Testis (tissue), 2 donors: ENCODE results near the gene CALD1.

Experiments
- CTCF ChIP-seq, 3 experiments: fragments of 450-650 bp in 2 of 3; fragments of 200-600 bp in 1 of 3; sonication (generic) in 1 of 3; IDR thresholded peaks; one replicate each; pipeline ENCODE4 v1.5.1; 2016 to 2019; ENCODE audit warnings: antibody characterized with exemption in 3 of 3, mild to moderate bottlenecking in 2 of 3, moderate library complexity in 1 of 3
- POLR2A ChIP-seq: fragments of 450-650 bp; IDR thresholded peaks from one replicate; pipeline ENCODE4 v1.6.1; 2017; ENCODE audit warnings: antibody characterized with exemption, mild to moderate bottlenecking, moderate library complexity

GRCh38 chr7:134865001-134865845 is 85.8 kb downstream of the CALD1 start:
- TF ChIP-seq CTCF (IDR thresholded peaks at IDR 0.05) (no peak), POLR2A (no peak)
